Measurements from ENCODE around the gene PDE4B.

GRCh38 chr1:66373157-66373591 lies 580.5 kb downstream of the PDE4B start:
- no peak for TF ChIP-seq EZH2 (IDR thresholded peaks at IDR 0.05; ENCODE audit: borderline replicate concordance, low read length)
- no peak for TF ChIP-seq CTCF (IDR thresholded peaks at IDR 0.05; ENCODE audit: low read length)
